Activated gamma-delta T cell (primary cell): ENCODE measurements around the gene DFFB.

Experiments
- DNase-seq: peaks from one replicate; lab custom pipeline; 2025; lab: John Stamatoyannopoulos, UW

The DFFB gene

DNA sequence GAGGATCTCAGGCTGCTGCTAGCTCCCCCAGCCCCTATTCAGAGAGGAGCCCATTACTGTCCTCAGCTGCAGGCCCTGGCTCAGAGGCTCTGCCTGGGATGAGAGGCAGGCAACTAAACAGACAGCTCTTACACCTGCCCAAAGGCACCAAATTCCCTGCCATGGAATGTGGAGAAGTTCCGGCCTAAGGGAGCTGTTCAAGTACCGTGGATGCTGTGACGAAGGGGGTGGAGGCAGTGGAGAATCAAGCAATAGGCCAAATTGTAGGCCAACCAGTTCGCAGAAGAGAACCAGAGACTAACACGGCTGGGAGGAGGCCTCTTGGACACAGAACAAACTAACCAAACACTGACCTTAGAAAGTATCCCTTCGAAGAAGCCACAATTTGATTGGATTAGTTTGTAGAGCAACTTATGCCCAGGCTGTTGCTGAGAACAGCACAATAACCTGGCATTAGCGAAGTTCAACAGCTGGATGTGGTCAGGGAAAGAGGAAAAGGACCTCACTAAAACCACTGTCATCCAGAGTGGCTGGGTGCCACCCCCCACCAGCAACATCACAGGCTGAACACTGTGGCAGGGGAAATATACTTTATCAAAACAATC lies 39.2 kb downstream of the DFFB start:
- DNase-seq, result no peak

DNA sequence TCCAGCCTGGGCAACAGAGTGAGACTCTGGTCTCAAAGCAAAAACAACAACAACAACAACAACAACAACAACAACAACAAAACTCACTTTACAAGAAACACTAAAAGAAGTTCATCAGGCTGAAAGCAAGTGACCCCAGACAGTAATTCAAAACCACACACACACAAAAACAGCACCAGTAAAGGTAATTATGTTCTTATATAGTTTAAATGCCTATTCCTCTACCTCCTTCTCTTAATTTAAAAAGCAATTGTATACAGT lies 41.1 kb downstream of the DFFB start:
- DNase-seq, result no peak

DNA sequence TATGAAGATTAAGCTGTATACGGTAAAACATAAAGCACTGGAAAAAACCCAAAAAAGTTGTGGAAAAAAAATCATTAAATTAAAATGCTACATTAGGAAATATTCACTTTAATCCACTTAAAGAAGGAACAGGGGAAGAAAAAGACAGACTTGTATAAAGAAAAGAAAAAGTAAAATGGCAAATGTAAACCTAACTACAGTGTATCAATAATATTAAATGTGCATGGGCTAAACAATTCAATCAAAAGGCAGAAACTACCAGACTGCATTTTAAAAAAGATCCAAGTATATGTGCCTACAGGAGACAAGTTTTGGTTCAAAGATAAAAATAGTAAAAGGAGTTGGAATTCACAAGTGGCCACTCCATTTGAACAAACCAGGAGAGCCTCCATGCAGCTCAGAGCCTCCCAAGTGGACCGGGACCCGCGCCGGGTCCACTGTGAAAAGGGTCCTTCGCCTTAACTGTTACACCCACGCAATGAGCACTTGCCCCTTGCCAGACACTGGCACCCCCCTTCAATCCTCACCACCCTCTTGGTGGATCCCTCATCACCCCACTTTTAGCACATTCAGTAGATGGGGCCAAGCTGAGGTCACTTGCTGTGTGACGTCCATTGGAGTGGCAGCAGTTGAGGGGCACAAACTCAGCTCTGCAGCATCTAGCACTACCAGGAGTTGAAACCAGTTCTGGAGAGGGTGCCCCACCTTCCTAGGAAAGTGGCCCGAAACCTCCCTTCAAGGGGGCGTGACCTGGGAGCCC lies 41.9 kb downstream of the DFFB start:
- no peak for DNase-seq

DNA sequence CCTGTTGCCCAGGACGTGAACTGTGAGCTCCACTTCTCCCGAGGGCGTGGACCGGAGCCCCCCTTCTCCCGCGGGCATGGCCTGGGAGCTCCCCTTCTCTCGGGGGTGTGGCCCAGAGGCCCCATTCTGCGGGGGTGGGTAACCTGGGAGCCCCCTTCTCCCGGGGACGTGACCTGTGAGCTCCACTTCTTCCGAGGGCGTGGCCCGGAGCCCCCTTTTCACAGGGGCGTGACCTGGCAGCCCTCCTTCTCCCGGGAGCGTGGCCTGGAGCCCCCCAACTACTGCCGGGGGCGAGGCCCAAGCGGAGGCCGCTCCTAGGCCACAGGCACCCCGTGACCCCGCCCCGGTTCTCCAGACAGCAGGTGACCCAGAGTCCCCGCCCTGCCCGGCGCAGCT lies 42.5 kb downstream of the DFFB start:
- no peak for DNase-seq

DNA sequence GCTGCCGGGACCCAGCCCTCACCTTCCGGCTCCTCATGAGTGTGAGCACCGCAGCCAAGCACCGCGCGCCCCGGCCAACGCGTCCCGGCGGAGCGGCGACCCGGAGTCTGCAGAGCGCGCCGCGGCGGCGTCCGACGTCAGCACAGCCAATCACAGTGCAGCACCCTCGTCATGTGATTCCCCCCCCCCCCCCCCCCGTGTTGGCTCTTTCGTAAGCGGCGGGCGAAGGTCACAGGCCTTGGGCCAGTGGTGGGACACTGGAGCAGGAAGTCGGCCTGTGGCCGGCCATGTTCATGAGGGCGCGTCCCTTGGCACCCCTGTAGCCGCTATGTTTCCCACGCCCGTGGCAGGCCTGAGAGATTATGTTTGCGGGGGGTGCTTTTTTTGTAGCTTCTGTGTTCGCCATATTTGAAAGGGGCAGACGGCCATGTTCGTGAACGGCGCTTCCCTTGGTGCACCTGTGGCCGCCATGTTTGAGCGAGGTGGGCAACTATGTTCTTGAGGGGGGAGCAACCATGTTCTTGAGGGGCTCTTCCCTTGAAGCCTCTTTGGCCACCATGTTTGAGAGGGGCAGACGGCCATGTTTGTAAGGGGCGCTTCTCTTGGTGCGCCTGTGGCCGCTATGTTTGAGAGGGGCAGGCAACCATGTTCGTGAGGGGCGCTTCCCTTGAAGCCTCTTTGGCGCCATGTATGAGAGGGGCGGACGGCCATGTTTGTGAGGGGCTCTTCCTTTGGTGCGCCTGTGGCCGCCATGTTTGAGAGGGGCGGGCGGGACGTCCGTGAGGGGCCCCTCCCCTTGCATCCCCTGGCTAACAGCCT lies 43.1 kb downstream of the DFFB start, which contains the start of gene C1orf174:
Gene C1orf174, minus strand, starts transcription at position 123 of the 819 bp plus-strand sequence. Its CDS starts 86 bp downstream, at position 37.
- peak; percentile 80 for DNase-seq

DNA sequence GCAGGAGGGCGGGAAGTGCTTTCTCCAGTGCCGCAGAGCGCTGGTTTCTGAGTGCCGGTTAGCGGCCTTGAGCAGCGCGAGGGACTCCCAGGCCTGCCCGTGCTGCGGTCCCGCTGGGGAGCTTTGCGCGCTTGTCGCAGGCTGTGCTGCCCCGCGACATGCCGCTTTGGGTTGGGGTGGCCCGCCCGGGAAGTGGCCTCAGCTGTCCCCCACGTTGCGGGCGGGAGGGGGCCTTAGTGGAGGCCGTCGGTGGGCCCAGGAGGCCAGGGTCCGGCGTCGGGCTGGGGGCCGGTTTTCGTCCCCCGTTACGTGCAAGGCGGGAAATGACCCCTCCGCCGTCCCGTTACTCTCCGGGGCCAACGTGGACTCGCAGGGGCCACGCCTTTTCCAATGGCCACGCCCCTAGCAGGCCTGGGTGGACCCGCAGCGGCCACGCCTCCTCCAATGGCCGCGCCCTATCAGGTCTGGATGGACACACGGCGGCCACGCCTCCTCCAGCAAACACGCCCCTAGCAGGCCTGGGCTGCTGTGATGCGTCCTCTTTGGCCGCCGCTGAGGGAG lies 43.8 kb downstream of the DFFB start:
- DNase-seq, result peak; percentile 71

DNA sequence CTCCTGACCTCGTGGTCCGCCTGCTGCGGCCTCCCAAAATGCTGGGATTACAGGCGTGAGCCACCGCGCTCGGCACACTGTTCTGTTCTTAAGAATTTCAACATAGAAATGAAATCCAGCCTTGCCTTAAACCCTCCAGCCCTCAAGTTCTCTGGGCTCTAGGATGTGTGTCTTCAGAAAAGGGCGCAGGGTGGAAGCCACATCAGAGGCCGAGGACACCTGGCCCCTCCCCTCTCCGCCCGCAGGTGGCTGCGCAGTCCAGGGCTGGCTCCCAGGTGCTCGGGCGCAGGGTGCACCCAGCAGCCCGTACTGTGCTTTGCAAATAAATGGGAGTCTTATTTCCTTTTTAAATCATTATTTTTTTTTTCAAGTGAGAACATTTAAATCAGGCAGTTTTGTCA lies 44.8 kb downstream of the DFFB start:
- no peak for DNase-seq

DNA sequence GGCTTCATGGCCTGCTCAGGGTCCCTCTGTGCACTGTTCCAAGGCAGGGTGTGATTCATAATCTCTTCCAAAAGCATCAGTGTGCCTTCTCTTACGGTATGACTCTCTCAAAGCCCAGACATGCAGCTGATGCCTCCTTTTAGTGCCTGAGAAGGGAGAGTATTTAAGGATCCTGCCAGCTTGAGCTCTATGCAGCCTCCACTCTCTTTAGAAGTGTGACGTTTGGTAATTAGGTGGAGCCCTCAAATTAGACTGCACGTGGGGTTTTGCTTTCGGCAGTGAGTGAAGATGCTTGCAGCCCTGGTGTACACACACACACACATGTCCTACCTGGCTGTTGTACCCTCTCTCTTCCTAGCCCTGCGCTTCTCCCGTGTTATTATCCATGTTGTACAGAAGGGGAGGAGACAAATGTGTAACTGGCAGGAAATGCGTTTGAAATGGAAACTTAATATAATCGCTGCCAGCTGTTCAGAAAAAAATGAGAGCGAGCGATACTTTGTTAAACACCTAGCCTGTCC lies 45.4 kb downstream of the DFFB start:
- no peak for DNase-seq

DNA sequence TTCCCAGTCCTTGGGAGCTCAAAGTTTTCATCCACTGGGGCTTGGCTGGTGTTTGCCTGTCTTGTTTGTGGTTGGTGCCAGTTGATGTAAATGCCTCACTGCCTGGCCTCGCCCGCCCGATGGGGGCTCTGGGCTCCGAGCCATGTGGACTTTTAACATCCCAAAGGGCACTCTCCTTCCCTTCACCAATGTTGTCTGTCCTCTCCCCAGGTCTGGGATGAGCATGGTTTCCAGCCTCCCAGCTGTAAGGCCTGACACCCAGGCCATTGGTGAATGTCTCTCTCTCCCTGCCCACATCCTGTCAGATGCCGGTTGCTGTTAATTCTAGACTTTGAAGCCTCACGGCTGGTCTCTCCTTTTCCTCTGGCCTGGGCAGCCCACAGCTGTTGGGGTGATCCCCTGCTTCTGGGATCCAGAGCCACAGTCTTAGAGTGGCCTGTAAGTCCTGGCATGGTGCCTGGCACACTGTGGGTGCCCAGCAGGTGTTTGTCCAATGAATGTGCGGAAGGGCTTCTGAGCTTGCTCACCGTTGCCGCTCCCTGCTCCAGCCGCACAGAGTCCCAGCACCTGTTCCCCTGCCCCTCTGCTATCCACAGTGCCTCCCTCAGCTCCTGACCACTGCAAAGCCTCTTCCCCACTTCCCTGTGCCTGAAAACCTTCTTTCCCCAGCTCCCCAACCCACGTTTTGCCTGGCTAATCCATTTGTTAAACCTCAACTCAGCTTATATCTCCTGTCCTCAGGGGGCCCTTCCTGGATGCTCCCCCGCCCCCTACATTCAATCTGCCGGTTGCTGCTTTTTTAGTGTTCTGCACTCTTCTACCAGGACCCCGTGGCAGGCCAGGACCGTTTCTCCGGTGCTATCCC lies 46.1 kb downstream of the DFFB start:
- DNase-seq, result no peak

DNA sequence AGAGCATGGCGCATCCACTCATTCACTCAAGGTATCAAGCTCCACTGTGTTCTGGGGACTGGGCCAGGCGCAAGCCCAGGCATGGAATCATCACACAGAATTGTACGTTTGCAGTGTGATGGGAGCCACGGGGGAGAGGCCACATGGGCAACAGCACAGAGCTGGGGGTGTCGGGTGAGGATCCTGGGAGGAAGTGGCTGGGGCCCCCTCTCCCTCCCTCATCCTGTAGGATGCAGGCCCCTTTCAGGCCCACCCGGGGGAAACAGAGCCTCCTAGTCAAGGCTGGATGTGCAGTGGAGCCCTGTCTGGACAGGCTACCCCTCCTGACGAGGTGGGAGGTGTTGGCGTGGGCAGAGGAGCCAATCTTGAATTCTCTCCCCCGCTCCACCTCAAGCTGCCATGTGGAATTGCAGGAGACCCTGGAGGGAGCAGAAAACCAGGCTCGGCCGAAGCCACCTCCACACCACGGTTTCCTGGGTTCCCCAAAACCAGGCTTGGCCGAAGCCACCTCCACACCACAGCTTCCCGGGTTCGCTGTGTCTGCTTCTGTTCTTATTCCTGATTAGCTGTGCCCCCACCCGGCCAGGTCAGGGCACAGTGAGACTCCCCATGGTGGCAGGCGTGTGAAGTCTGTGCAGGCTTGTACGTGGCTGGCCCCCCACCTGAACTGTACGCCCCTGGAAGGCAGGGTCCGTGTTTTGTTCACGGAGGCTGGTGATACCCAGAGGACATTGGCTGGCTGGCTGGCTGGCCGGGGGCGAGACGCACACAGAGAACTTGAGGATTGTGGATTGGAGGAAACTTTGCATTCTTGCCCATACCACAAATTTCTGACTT lies 46.9 kb downstream of the DFFB start:
- no peak for DNase-seq

DNA sequence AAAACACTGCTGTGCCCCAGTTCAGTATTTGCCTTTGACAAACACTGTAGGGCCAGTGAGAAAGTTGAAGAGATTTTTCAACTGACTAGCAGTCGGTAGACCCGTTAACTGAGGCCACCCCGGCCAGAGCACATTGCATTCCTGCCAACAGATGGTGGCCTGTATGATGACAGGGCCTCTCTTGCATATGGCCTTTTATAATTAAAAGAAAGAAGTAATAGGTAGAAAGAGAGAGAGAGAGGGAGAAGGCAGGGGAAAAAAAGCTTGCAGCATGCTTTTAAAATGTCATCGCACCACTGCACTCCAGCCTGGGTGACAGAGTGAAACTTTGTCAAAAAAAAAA lies 47.5 kb downstream of the DFFB start:
- no peak for DNase-seq

DNA sequence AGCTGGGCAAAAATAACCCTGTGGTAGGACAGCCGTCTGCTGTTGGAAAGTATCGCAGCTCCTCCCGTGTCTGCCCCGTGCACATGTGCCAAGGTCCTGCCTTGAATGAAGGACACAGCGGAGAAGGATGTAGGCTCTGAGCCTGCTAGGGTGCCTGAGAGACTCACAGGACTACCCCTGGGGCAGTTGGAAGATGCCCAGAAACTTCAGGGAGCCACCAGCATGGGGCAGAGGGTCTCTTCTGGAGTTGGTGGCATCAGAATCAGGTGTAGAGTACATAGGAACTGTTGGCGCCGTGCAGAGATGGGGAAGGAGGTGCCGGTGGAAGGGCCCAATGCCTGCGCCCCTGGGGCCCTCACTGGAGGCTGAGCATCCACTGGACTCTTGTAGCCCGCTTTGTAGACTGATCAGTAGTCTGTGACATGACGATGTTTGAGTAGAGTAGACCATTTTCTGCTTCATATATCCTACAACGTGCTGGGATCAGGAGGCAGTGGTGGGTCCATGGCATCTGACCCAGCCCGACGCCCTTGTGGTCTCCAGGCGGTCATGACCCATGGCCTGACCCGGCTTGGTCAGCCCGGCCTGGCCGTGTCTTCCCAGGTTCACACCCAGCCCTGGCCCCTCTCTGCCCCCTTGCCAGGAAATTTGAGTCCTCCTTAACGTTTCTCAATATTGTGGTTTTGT lies 48.1 kb downstream of the DFFB start:
- DNase-seq, result no peak

DNA sequence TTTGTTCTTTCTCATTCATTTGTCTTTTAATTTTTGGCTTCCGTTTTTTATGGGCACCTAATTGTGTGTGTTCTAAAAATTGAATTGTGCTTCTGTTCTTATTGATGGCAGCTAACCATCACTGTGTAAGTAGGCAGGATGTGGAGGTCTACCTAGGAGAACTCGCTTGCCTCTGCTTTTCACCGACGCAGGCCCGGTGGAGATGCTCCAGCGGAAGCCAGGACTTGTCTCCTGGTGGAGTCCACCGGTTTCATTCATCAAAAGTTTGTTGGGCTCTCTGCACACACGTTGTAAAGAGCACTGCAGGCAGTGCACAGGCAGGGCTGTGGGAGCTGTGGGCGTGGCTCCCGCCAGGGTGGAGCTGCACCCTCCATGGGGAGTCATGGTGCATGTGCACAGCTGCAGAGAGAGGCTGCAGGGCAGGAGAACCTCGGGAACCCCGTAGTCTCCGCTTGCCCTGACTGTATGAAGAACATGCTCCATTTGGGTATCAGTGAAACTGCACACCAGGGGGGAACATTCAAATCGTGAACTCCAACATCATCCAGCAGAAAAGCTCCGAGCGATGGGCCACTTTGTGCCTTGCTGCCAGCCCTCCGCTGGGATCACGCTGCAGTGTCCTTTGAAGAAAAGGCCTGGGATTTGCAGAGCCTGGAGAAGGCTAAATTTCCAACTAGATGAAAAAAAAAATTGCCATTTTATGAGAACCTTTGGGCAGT lies 48.8 kb downstream of the DFFB start:
- DNase-seq, result no peak

DNA sequence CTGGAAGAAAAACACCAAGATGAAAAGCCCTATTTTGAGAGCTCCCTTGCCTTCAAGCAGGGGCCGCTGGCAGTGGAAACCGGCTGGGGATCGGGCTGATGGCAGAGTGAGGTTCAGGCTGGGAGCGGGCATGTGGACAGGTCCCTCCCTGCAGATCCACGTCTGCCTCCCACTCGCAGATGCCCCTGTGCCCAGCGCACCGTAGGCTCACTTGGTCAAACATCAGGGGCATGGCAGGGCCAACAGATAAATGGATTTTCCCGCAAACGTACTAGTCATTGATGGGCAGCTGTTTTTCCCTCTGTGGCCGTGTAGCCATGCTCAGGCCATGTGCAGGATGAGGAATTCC lies 49.4 kb downstream of the DFFB start:
- no peak for DNase-seq

DNA sequence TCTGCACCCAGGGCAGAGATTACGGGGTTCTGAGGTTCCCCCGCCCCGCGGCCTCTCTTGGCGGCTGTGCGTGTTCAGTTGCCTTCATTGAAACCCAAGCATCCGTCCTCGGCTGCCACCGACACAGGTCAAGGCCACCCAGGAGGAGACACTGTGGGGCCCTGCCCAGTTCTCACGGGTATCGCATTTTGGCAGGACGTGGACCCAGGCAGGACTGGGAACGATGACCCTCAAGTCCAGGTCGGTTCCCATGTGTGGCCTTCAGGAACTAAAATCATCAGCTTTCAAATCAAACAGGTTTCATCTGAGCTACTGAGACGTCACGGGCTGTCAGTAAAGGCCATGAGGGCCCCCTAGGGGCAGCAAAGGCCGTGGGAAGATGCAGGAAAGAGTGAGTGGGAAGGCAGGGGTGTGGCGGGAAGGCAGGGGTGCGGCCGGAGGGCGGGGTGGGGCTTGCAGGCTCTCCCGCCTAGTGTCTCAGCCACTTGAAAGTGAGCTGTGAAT lies 49.8 kb downstream of the DFFB start:
- DNase-seq, result no peak

DNA sequence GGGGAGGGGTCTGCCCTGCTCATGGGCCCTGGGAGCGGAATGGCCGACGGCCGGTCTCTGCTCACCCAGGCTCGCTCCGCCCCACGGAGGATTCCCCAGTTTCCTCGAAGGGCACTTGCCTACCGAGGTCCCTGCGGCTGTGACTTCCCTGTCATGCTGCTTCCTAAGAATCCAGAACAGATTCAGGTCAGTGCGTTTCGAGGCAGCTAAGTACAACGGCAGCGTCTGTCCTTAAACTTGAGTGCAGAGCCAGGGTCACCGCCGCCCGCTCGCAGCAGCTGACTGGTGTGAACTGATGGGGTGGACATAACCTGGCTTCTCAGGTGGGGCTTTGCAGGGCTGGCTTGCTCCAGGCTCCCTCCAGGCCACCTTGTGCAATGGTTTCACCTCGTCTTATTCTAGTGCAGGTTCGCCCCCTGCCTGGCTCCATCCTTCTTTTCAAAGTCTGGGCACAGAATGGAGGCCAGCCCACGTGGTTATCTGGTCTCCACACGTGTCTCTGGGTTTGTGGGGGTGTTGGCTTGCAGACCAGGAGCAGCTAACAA lies 50.4 kb downstream of the DFFB start:
- no peak for DNase-seq

DNA sequence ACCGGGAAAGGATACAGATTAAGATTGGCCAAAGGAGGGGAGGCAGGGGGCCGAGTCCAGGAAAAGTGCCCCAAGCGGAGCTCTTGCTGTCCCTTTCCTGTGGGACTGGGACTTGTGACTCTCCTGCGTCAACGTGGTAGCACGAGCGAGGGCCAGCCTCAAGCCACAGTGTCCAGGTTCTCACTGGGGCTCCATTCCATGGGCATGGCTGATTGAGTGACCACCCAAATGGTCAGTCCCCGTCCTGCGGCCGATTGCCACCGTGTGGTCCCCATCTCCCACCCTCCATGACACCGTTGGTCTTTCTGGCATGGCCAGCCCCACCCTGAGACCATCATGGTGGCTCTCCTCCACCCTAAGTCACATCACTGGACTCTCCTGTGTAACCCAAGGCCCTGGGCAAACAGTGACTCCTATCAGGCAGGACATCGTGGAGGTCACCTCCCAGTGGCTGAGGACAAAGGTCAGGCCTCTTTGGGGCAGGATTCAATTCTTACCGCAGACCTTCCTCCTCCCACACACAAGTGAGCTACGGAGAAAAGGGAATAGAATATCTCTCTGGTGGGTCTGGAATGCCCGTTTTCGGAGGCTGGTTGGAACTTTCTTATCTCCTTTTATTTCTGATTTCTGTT lies 51.7 kb downstream of the DFFB start:
- no peak for DNase-seq

DNA sequence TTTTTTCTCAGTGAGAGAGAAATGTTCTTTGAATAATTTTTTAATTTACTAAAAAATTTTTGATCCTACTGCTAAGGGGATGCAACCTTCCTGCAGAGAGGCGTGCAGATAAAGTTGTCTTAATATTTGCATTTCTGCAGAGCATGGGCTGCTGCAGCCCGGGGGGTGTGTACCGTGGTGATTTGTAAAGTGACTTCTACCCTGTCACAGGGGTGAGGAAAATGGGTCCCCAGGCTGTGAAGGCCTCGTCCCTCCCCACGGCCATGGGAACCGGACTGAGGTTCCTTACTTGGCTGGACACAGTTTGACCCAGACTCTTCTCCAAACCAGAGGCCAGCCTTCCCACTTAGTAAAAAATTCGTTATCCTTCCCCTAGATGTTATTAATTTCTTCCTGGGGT lies 52.3 kb downstream of the DFFB start:
- DNase-seq, result no peak
